ENCODE data around the gene FAM3C.

FAM3C gene

GRCh38 chr7:121371883-121372282 lies 24.2 kb downstream of the FAM3C start:
- TF ChIP-seq POLR2AphosphoS5 (IDR thresholded peaks at IDR 0.05; ENCODE audit: low read depth) (no peak), REST (IDR thresholded peaks at IDR 0.05; ENCODE audit: insufficient replicate concordance, low read depth) (no peak), SPI1 (IDR thresholded peaks at IDR 0.05; ENCODE audit: borderline replicate concordance, low read depth) (no peak), GABPA (IDR thresholded peaks at IDR 0.05; ENCODE audit: low read depth) (no peak), CTCF (IDR thresholded peaks at IDR 0.05; ENCODE audit: insufficient read depth, low read length) (no peak)
- no peak overlapping the region for H3K4me3 ChIP-seq (replicated peaks; ENCODE audit: insufficient read depth, low read length)
- no peak overlapping the region for H3K27ac ChIP-seq (replicated peaks)
- H3K27me3 ChIP-seq (ENCODE audit: insufficient read depth, poor library complexity, severe bottlenecking): no peaks in the 10 kb centered on the region
- DNase-seq (ENCODE audit: low read depth in 1 of 2, low spot score in 1 of 2): no peak

DNA sequence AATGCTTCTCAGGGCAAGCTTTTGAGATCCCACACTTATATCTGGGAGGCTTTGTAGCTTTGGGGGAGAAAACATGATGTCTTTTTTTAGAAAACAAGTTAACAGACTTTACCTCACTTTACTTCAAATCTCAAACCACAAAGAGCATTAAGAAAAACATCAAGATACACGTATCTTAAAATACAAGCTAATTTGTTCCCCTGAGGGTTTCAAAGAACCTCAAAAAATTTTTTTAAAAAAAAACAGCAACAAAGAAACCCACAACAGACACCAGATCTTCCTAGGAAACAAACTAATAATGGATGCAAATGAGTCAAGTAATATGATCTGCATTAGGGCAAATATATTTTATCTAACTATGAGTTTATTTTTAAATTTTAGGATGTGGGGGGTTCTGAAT lies 24.7 kb downstream of the FAM3C start:
- no peak for TF ChIP-seq SPI1 (IDR thresholded peaks at IDR 0.05; ENCODE audit: borderline replicate concordance, low read depth)
- no peak for TF ChIP-seq CTCF (IDR thresholded peaks at IDR 0.05; ENCODE audit: insufficient read depth, low read length)
- TF ChIP-seq GABPA (IDR thresholded peaks at IDR 0.05; ENCODE audit: low read depth): no peak
- no peak for TF ChIP-seq REST (IDR thresholded peaks at IDR 0.05; ENCODE audit: insufficient replicate concordance, low read depth)
- no peak for TF ChIP-seq POLR2AphosphoS5 (IDR thresholded peaks at IDR 0.05; ENCODE audit: low read depth)
- DNase-seq (ENCODE audit: low read depth in 1 of 2, low spot score in 1 of 2): no peak
- H3K27ac ChIP-seq (replicated peaks): no peak overlapping the region
- H3K4me3 ChIP-seq (replicated peaks; ENCODE audit: insufficient read depth, low read length): no peak overlapping the region
- H3K27me3 ChIP-seq (ENCODE audit: insufficient read depth, poor library complexity, severe bottlenecking): no peaks in the 10 kb centered on the region

GRCh38 chr7:121369462-121369861 lies 26.6 kb downstream of the FAM3C start:
- Histone ChIP-seq H3K4me3 (replicated peaks; ENCODE audit: insufficient read depth, low read length) (no peak overlapping the region), H3K27ac (replicated peaks) (no peak overlapping the region), H3K27me3 (ENCODE audit: insufficient read depth, poor library complexity, severe bottlenecking) (no peaks in the 10 kb centered on the region)
- no peak for TF ChIP-seq CTCF (IDR thresholded peaks at IDR 0.05; ENCODE audit: insufficient read depth, low read length)
- no peak for TF ChIP-seq SPI1 (IDR thresholded peaks at IDR 0.05; ENCODE audit: borderline replicate concordance, low read depth)
- TF ChIP-seq GABPA (IDR thresholded peaks at IDR 0.05; ENCODE audit: low read depth): no peak
- TF ChIP-seq REST (IDR thresholded peaks at IDR 0.05; ENCODE audit: insufficient replicate concordance, low read depth): no peak
- no peak for TF ChIP-seq POLR2AphosphoS5 (IDR thresholded peaks at IDR 0.05; ENCODE audit: low read depth)
- no peak for DNase-seq (ENCODE audit: low read depth in 1 of 2, low spot score in 1 of 2)
